ENCODE measurements around the gene SNED1.

SNED1 gene

DNA sequence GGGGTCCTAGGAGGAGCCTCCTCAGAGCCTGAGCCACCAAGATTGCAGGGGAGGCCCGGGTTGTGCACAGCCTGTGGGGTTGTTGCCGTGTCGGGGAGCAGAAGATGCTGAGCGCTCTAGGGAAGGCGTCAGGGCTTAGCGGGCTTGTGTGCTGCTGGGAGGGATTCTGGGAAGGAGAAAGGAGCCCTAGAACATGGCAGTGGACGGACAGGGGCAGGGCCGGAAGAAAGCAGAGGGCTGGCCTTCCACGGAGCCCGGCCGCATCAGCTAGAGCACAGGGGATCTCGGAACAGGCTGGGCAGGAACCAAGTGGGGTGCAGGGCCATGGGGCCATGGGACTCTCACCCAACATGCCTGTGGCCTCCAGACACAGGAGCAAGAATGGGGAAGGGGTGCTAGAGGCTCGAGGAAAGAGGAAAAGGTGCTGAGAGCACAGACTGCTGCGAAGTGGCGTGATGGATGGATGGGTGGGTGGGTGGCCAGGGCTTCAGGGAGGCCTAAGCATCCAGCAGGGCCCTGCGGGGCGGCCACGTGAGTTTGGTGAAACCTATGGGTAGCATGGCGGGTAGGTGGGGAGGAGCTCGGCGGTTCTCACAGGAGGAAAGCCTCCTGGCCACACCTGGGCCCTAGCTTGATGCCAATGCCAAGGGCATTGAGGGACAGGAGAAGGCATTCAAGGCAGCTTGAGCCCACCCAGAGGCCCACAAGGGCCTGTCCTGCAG, 67.9 kb downstream of the SNED1 start:
- Histone ChIP-seq H3K79me2 (no peaks in the 10 kb centered on the region), H2AFZ (no peak overlapping the region), H3K4me2 (ENCODE audit: low read length) (no peak overlapping the region), H3K36me3 (ENCODE audit: control insufficient read depth, insufficient read depth, low read length) (no peaks in the 10 kb centered on the region), H3K9ac (no peak overlapping the region), H3K9me3 (ENCODE audit: control insufficient read depth, low read length) (no peaks in the 10 kb centered on the region), H3K27ac (no peak overlapping the region), H3K4me1 (peaks cover 14% of the 10 kb centered on the region), H3K27me3 (ENCODE audit: control insufficient read depth, insufficient read depth, low read length) (no peaks in the 10 kb centered on the region), H3K4me3 (ENCODE audit: low read depth, low read length) (no peak overlapping the region)
- TF ChIP-seq, protein P1, sequence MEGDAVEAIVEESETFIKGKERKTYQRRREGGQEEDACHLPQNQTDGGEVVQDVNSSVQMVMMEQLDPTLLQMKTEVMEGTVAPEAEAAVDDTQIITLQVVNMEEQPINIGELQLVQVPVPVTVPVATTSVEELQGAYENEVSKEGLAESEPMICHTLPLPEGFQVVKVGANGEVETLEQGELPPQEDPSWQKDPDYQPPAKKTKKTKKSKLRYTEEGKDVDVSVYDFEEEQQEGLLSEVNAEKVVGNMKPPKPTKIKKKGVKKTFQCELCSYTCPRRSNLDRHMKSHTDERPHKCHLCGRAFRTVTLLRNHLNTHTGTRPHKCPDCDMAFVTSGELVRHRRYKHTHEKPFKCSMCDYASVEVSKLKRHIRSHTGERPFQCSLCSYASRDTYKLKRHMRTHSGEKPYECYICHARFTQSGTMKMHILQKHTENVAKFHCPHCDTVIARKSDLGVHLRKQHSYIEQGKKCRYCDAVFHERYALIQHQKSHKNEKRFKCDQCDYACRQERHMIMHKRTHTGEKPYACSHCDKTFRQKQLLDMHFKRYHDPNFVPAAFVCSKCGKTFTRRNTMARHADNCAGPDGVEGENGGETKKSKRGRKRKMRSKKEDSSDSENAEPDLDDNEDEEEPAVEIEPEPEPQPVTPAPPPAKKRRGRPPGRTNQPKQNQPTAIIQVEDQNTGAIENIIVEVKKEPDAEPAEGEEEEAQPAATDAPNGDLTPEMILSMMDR (IDR thresholded peaks at IDR 0.05), result no peak

DNA sequence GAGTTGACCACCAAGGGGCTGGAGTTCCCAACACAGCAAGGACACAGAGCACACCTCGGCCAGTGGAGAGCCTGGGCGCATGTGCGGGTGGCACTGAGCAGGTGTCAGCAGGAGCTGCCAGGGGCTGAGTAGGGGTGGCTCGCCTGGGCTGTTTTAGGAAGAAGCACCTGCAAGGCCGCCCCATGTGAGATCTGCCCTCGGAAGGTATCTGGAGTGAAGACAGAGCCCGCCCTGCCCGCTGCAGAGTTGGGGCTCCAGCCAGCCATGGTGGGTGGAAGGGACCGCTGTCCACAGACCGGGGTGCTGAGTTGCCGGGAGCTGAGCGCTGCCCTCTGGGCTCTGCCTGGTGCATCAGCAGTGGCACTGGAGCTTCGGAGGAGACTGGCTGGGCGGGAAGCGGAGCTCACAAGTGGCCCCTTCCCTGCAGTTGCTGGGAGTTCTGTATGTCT, 68.5 kb downstream of the SNED1 start:
- H3K27me3 ChIP-seq (ENCODE audit: control insufficient read depth, insufficient read depth, low read length), result no peaks in the 10 kb centered on the region
- H3K4me2 ChIP-seq (ENCODE audit: low read length), result no peak overlapping the region
- H3K27ac ChIP-seq, result no peak overlapping the region
- H3K36me3 ChIP-seq (ENCODE audit: control insufficient read depth, insufficient read depth, low read length), result no peaks in the 10 kb centered on the region
- TF ChIP-seq, protein P1 (IDR thresholded peaks at IDR 0.05), result no peak
- H3K4me1 ChIP-seq, result peaks cover 12% of the 10 kb centered on the region
- H2AFZ ChIP-seq, result no peak overlapping the region
- no peak overlapping the region for H3K4me3 ChIP-seq (ENCODE audit: low read depth, low read length)
- H3K79me2 ChIP-seq, result no peaks in the 10 kb centered on the region
- H3K9me3 ChIP-seq (ENCODE audit: control insufficient read depth, low read length), result no peaks in the 10 kb centered on the region
- no peak overlapping the region for H3K9ac ChIP-seq

DNA sequence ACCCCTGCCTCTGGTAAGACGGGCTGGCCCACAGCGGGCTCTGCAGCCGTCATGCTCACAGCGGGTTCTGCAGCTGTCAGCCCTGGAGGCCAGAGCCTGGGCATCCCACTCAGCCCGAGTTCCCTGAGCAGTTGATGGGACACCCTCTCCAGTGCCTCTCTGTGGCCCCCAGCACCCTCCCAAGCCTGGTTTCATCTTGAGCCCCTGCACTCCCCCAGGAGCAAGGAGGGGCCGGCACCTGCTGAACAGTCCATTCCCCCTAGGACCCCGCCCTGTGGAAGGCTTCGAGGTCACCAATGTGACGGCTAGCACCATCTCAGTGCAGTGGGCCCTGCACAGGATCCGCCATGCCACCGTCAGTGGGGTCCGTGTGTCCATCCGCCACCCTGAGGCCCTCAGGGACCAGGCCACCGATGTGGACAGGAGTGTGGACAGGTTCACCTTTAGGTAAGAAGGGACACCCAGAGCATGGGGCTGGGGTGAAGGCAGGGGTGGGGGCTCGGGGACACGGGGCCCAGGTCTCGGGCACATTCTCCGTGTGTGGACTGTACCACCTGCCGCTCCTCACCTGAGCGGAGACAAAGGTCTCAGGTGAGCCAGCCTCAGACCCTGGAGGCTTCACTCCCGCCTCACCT, 69.2 kb downstream of the SNED1 start:
- no peaks in the 10 kb centered on the region for H3K9me3 ChIP-seq (ENCODE audit: control insufficient read depth, low read length)
- peaks cover 7% of the 10 kb centered on the region for H3K4me1 ChIP-seq
- no peak overlapping the region for H3K4me2 ChIP-seq (ENCODE audit: low read length)
- no peaks in the 10 kb centered on the region for H3K79me2 ChIP-seq
- H3K36me3 ChIP-seq (ENCODE audit: control insufficient read depth, insufficient read depth, low read length), result no peaks in the 10 kb centered on the region
- H3K27me3 ChIP-seq (ENCODE audit: control insufficient read depth, insufficient read depth, low read length), result no peaks in the 10 kb centered on the region
- H3K27ac ChIP-seq, result no peak overlapping the region
- no peak overlapping the region for H3K9ac ChIP-seq
- H3K4me3 ChIP-seq (ENCODE audit: low read depth, low read length), result no peak overlapping the region
- H2AFZ ChIP-seq, result no peak overlapping the region
- TF ChIP-seq, protein P1 (IDR thresholded peaks at IDR 0.05), result no peak

DNA sequence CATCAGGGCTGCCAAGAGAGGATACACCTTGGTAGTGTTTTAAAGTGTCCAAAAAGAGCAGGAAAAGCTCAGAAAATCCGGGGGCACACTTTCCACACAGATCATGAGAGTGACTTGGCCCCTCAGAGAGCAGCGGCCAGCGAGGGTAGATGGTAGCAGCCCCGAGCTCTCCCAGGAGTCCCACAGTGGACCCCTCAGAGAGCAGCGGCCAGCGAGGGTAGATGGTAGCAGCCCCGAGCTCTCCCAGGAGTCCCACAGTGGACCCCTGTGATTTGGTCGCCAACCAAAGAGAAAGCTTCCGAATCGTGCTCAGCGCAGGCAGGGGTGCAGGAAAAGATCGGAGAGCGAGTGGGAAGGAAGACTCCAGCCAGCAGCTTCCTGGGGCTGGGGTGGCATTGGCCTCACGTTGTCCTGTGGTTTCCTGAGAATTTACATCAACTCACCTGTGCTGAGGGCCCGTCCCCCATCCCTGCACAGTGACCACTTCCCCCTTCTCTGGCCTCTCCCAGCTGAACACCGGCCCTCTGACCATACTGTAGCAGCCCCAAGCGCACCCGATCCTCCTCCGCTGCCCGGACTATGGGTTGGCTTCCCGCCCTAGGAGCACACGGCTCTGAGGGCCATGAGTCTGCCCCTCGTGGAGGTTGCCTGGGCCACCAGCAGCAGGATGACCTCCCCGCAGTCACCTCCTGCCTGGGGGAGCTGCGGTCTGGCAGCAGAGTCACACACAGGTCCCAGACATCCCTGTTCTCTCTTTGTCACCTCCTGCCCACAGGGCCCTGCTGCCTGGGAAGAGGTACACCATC, 69.9 kb downstream of the SNED1 start:
- H3K4me1 ChIP-seq, result peaks cover under 1% of the 10 kb centered on the region
- H3K27ac ChIP-seq, result no peak overlapping the region
- no peak overlapping the region for H3K9ac ChIP-seq
- H3K4me3 ChIP-seq (ENCODE audit: low read depth, low read length), result no peak overlapping the region
- no peak overlapping the region for H3K4me2 ChIP-seq (ENCODE audit: low read length)
- TF ChIP-seq, protein P1 (IDR thresholded peaks at IDR 0.05), result no peak
- H2AFZ ChIP-seq, result no peak overlapping the region
- no peaks in the 10 kb centered on the region for H3K79me2 ChIP-seq
- H3K9me3 ChIP-seq (ENCODE audit: control insufficient read depth, low read length), result no peaks in the 10 kb centered on the region
- H3K27me3 ChIP-seq (ENCODE audit: control insufficient read depth, insufficient read depth, low read length), result no peaks in the 10 kb centered on the region
- H3K36me3 ChIP-seq (ENCODE audit: control insufficient read depth, insufficient read depth, low read length), result no peaks in the 10 kb centered on the region
